ENCODE data around the gene GLT8D1. TPM values are rescaled to one million over a fixed set of nuclear protein-coding genes. Genes with fewer than 3 reads are reported as not detected.
"Not testable (repeated sequence)": the region's sequence is repeated elsewhere in the genome, so short reads cannot be mapped to it uniquely, and the experiment has no call there.

Gene GLT8D1
- total RNA-seq, 2 donors from 2014 or later, result 68.1 to 71.3 TPM

- Histone ChIP-seq H3K4me1 (replicated peaks) (no peaks in the 10 kb centered on the region), H3K27ac (no peak overlapping the region), H3K4me3 (no peak overlapping the region), H3K9me3 (no peaks in the 10 kb centered on the region), H3K36me3 (peaks cover 6 to 9% of the 10 kb centered on the region in 2 donors), H3K27me3 (replicated peaks; ENCODE audit: insufficient read depth) (no peaks in the 10 kb centered on the region)
- TF ChIP-seq POLR2AphosphoS5 (IDR thresholded peaks at IDR 0.05) (no peak), CTCF (IDR thresholded peaks at IDR 0.05) (peak in 3 of 4 experiments; percentile 38 to 60 (median 52))
- no peak for DNase-seq (ENCODE audit: low spot score)
- intact Hi-C loops (cut with DNase I), result loop anchor here (10.0 kb wide), 1 partner anchor 192 kb away; no protein-coding TSS in a partner anchor
- WGBS, result 92% methylated on average over 3 of the region's 3 CpGs
These were observed 36.9 kb upstream of the GLT8D1 start for GRCh38 chr3:52742418-52743041.

DNA sequence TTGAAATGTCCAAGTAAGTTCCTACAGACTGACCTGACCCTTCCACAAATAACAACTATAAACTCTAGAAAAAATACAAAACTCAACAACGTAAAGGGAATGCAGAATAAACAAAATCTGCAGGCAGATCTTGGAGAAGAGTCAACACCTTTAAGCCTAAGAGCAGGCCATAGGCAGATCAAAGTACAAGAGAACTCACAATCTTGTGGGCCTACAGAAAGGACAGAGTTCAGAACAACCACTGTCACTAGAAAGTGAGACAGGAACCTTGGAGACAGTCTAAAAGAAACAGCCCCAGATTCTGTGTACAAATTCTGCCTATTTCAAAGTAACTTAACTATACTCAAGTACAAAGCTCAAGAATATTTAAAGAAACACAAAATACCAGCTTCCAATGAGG is 34.1 kb upstream of the GLT8D1 start:
- intact Hi-C loops (cut with DNase I), result loop anchor here (2.0 to 10.0 kb wide), 2 partner anchors 195 to 333 kb away; no protein-coding TSS in a partner anchor
- H3K27me3 ChIP-seq (replicated peaks; ENCODE audit: insufficient read depth), result no peaks in the 10 kb centered on the region
- WGBS, result 76% methylated on average over 1 of the region's 1 CpG

DNA sequence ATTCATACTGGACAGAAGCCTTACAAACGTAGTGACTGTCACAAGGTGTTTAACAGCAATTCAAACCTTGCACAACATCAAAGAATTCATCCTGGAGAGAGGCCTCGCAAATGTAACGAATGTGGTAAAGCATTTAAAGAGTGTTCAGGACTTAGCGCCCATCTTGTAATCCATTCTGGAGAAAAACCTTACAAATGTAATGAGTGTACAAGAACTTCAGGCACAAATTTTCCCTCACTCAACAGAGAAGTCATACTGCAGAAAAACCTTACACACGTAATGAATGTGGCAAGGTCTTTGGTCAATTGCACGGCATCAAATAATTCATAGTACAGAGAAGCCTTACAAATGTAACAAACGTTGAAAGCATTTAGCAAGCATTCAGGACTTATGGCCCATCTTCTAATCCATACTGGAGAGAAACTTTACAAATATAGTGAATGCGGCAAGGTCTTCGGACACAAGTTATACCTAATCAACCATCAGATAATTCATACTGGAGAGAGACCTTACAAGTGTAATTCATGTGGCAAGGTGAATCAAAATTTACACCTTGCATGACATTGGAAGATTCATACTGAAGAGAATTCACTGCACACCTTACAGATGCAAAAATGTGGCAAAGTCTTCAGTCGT is 27.8 kb upstream of the GLT8D1 start:
- TF ChIP-seq POLR2A (IDR thresholded peaks at IDR 0.05), result no peak
- no peak for TF ChIP-seq CTCF (IDR thresholded peaks at IDR 0.05)
- TF ChIP-seq POLR2AphosphoS5 (IDR thresholded peaks at IDR 0.05), result no peak
- no peak overlapping the region for H3K4me3 ChIP-seq
- H3K4me1 ChIP-seq (replicated peaks), result no peaks in the 10 kb centered on the region
- intact Hi-C loops (cut with DNase I), result no loop called here
- H3K27me3 ChIP-seq (replicated peaks; ENCODE audit: insufficient read depth), result no peaks in the 10 kb centered on the region
- peaks cover 0 to 6% of the 10 kb centered on the region in 2 donors for H3K36me3 ChIP-seq
- no peaks in the 10 kb centered on the region for H3K9me3 ChIP-seq
- no peak for DNase-seq (ENCODE audit: low spot score)
- no peak overlapping the region for H3K27ac ChIP-seq
- 91% methylated on average over 10 of the region's 10 CpGs for WGBS

More for the DNA sequence above, 34.1 kb upstream of the GLT8D1 start:
- Histone ChIP-seq H3K4me3 (no peak overlapping the region), H3K9me3 (no peaks in the 10 kb centered on the region), H3K27ac (no peak overlapping the region), H3K36me3 (peaks cover 0 to 12% of the 10 kb centered on the region in 2 donors), H3K4me1 (replicated peaks) (no peaks in the 10 kb centered on the region)
- TF ChIP-seq POLR2A (IDR thresholded peaks at IDR 0.05) (no peak), POLR2AphosphoS5 (IDR thresholded peaks at IDR 0.05) (no peak), CTCF (IDR thresholded peaks at IDR 0.05) (no peak)
- DNase-seq (ENCODE audit: low spot score), result no peak

DNA sequence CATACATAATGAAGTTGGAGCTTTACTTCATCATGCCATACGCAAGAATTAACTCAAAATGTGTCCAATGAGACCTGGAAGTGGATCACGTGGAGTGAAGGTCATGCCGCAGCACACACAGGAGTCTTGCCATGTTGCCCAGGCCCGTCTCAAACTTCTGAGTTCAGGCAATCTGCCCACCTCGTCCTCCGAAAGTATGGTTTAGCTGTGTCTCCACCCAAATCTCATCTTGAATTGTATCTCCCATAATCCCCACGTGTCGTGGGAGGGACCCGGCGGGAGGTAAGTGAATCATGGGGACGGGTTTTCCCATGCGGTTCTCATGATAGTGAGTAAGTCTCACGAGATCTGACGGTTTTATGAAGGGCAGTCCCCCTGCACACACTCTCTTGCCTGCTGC is 26.0 kb upstream of the GLT8D1 start:
- TF ChIP-seq CTCF (IDR thresholded peaks at IDR 0.05) (no peak), POLR2A (IDR thresholded peaks at IDR 0.05) (no peak), POLR2AphosphoS5 (IDR thresholded peaks at IDR 0.05) (no peak)
- Histone ChIP-seq H3K4me3 (no peak overlapping the region), H3K4me1 (replicated peaks) (no peaks in the 10 kb centered on the region), H3K27me3 (replicated peaks; ENCODE audit: insufficient read depth) (no peaks in the 10 kb centered on the region), H3K36me3 (peaks cover 0 to 6% of the 10 kb centered on the region in 2 donors), H3K9me3 (no peaks in the 10 kb centered on the region), H3K27ac (no peak overlapping the region)
- WGBS, result 97% methylated on average over 14 of the region's 14 CpGs
- DNase-seq (ENCODE audit: low spot score), result no peak
- intact Hi-C loops (cut with DNase I), result no loop called here

GRCh38 chr3:52730681-52731080 is 25.1 kb upstream of the GLT8D1 start:
- Histone ChIP-seq H3K36me3 (peaks cover 0 to 3% of the 10 kb centered on the region in 2 donors), H3K9me3 (no peaks in the 10 kb centered on the region), H3K4me1 (replicated peaks) (no peaks in the 10 kb centered on the region), H3K4me3 (no peak overlapping the region), H3K27ac (no peak overlapping the region), H3K27me3 (replicated peaks; ENCODE audit: insufficient read depth) (no peaks in the 10 kb centered on the region)
- no peak for DNase-seq (ENCODE audit: low spot score)
- no peak for TF ChIP-seq POLR2A (IDR thresholded peaks at IDR 0.05)
- no peak for TF ChIP-seq CTCF (IDR thresholded peaks at IDR 0.05)
- no peak for TF ChIP-seq POLR2AphosphoS5 (IDR thresholded peaks at IDR 0.05)
- intact Hi-C loops (cut with DNase I), result no loop called here

DNA sequence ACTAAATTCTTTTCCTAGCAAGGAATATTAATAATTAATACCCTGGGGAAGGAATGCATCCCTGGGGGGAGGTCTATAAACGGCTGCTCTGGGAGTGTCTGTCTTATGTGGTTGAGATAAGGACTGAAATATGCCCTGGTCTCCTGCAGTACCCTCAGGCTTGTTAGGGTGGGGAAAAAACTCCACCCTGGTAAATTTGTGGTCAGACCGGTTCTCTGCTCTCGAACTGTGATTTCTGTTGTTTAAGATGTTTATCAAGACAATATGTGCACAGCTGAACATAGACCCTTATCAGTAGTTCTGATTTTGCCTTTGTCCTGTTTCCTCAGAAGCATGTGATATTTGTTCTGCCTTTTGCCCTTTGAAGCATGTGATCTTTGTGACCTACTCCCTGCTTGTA is 23.2 kb upstream of the GLT8D1 start:
- intact Hi-C loops (cut with DNase I); H3K27ac ChIP-seq; H3K4me3 ChIP-seq; H3K9me3 ChIP-seq; H3K27me3 ChIP-seq (replicated peaks; ENCODE audit: insufficient read depth); H3K36me3 ChIP-seq; H3K4me1 ChIP-seq (replicated peaks); DNase-seq (ENCODE audit: low spot score): not testable (repeated sequence)
- 64% methylated on average over 3 of the region's 3 CpGs for WGBS

Data from prostate gland (tissue), 2 donors.